GM19023 (cell line): ENCODE data around the gene GIT1.

ENCODE experiments used
- ATAC-seq: cut with Tn5 transposase; IDR thresholded peaks from one replicate; pipeline ENCODE4 v1.9.1; 2021; ENCODE audit warnings: mild to moderate bottlenecking, moderate library complexity; ENCODE audit not compliant: unreplicated experiment

Gene GIT1

GRCh38 chr17:29593591-29594518 is 4.4 kb upstream of the GIT1 start:
- ATAC-seq = no peak

DNA sequence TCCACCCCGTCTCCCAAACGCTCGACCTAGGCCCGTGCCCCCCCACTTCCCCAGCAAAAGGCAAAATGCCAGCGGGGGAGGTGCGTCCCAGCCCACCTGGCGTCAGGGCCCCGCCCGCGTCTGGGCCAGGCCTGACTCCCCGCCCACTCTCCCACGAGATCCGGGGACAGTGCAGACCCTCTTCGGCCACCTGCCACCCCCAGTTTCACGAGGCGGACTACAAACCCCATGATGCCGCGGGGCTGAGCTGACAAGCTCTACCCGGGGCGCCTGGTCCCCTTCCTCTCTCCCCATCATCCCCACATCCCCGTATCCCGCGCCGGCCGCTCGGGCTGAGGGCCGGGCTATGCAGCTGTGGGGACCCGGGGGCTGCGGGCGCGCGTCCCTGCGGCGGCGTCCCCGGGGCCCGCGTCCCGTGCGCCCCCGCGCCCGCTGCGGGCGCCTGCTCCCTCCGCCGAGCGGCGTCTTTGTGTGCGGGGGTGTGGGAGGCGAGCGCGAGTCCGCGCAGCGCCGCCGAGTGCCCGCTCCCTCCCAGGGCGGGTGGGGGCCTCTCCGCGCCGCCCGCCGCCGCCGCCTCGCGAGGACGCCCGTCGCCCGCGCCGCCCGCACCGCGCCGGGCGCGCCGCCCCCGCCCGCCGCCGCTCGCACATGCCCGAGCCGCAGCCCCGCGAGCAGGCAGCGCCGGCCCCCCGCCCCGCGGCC is 3.6 kb upstream of the GIT1 start, which contains the start of gene ANKRD13B:
Gene ANKRD13B, plus strand, starts transcription at position 283 of the 702 bp plus-strand sequence. CDS start 490 bp downstream, outside the sequence.
- ATAC-seq = no peak

DNA sequence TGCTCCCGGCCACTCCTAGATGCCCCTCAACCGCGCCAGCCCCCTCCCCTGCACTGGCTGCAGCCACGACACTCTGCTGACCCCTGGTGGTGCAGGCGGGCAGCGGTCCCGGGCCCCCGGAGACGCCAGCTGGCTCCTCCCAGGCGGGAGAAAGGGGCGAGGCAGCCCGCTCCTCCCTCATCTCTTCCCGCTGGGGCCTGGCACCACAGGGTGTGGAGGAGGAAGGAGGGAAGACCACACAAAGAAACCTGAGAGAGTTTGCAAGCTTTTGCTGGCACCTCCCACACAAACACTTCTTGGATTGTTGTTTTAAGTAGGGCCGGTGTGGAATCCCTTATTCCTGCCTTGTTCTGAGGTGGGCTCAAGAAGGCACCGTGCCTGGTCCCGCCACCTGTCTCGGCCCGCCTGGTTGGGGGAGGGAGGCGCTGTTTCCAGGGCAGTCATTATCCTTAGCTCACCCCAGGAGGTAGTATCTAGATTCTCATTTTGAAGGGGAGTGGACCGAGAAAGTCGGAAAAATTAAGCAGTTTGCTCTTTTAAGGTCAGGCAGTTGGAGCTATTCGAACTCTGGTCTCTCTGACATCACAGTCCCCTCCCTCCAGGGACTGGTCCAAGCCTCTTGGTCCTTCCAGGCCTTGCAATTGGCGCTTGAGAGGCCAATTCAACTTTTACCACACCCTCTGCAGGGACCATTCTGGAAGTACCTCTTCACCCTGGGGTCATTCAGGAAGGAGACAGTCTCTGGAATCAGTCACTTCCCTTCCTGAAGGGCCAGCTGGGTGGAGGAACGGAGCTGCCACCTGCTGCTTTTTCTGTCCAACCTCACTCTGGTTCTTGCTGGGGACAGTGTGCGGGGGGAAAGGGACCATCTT is 2.5 kb upstream of the GIT1 start:
- no peak for ATAC-seq

DNA sequence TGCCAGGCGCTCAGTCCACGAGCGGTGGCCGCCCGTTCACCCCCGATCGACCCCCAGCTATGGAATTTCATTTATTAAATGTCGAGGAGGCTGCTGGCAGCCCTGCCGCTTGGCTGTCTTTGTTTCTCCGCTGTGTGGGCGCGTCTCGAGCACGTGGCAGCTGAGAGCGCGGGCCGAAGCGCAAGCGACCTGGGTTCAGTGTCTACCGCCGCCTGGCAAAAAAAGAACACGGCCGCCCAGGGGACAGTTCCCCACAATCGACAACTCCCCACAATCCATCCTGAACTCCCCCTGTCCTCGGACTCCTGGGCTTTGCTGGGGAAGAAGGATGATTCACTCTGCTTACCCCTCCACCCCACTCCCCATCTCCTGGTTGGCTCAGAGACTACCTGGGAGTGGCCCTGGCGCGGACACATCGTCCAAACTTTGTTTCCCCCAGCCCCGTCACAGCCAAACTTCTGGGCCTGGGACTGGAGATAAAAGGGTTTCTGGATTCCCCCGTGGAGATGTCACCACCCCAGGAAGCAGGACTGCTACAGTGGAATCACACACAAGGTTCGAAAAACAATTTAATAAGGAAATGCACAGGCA is 1.8 kb upstream of the GIT1 start:
- no peak for ATAC-seq

GRCh38 chr17:29590411-29591145 is 1.1 kb upstream of the GIT1 start:
- ATAC-seq = no peak

DNA sequence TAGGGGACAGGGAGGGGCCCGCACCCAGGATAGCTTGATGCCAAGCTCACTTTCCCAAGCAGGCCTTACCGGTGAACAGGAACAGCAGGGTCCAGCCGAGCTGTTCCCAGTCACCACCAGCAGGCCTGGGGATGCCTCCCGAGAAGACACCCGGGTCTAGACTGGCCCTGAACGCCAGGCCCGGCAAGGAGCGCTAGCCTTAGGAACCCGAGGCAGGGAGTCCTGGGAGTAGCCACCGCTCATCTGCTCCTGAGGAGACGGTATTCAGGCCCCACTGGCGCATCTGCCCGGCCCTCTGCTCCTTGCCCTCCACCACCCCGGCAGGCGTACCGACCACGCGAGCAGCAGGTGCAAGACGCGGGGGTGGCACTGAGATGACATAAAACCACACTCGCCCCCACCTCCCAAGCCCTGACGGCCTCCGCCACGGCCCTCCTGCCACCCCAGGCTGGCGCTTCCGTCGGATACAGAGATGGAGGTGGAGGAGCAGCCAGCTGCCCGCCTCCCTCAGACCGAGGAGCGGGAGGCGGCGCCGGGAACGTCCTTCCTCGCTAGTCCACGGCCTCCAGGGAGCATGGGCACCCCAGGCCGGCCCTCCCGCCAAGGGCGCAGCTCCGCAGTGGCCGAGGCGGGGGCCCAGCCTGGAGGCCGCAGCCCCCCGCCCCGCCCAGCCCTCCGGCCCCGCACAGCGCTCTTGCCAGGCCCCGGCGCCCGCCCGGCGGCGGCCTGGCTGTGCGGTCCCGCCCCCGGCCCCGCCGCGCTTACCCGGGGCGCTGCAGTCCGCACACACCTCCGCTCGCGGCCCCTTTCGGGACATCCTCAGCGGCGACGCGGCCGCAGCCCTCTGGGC is 661 bp downstream of the GIT1 start:
- peak; percentile 24 for ATAC-seq

GRCh38 chr17:29588017-29588561 is 1.4 kb downstream of the GIT1 start:
- no peak for ATAC-seq

DNA sequence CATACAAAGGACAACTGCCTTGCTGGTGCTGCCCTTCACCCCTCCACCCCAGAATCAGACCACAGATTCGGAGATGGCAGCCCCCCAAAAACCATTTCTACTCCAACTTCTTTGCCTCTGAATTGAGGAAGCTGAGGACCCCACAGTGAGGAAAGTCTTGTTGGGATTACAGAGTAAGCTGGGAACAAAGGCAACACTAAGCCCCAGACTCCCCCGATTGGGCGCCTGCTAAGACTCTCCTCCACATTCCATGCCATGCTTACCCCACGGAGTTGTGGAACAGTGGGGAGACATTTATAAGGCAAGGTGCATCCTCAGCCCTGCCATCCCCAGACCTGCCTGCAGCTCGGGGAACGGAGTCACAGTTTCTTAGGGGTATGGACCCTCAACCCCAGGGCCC is 1.9 kb downstream of the GIT1 start:
- ATAC-seq = no peak

DNA sequence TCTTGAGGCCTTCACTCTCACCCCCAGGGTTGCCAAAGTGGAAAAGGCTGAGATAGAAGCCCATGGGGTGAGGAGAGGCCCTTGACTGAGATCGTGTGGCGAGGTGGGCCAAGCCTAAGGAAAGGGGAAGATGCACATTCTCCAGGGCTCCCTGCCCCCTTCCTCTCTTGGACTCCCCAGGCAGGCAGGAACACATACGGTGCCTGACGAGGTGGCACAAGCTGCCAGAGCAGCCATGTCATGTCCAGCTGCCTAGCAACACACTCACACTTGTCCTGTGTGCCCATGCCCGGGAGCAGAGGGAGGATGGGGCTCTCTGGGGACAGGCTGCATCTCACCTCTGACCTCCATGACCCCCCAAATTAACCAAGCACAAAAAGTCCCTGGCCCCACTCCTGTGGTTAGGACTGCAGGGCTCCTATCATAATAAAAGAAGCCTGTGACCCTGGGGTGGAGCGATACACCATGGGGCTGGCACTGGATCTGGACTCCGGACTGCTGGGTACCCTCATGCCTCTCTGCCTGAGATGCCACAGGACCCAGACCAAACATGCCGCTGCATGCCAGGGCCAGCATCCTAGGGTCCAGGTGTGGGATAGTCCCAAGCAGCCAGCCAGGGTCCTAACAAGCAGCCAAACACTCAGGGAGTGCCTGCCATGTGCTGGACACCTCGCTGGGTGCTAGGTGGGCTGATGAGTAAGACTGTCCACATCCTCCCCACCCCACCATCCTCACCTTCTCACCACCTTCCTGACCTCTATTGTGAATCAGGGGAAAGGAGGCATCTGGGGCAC is 2.6 kb downstream of the GIT1 start:
- ATAC-seq = no peak

DNA sequence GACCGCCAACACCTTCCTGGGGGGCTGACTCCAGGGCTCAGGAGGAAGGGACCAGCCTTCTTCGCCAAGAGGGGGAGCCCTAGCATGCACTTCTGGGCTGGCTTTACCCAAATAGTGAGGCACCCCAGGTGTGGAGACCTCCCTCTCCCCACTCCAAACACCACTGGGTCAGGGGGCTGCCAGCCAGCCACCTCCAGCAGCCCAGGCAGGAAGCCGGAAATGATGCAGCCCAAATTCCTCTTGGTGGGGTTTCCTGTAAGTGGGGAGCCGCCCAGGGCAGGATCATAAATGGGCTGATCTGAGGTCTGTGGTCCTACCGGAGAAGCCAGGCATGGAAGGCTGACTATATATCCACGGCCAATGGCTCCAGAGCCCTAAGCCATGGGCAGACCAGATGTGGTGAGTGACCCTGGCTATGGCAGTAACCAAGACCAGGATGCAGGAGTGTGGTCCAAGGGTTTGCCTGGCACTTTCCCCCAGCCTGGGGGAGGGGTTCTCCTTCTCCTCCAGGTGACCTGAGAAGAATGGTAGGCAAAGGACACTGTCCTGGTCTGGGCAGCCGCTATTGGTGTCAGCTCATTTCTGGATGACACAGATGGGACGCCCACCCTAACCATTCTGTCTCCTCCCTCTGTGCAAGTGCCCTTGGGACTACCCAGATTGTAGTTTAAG is 4.2 kb downstream of the GIT1 start:
- no peak for ATAC-seq

DNA sequence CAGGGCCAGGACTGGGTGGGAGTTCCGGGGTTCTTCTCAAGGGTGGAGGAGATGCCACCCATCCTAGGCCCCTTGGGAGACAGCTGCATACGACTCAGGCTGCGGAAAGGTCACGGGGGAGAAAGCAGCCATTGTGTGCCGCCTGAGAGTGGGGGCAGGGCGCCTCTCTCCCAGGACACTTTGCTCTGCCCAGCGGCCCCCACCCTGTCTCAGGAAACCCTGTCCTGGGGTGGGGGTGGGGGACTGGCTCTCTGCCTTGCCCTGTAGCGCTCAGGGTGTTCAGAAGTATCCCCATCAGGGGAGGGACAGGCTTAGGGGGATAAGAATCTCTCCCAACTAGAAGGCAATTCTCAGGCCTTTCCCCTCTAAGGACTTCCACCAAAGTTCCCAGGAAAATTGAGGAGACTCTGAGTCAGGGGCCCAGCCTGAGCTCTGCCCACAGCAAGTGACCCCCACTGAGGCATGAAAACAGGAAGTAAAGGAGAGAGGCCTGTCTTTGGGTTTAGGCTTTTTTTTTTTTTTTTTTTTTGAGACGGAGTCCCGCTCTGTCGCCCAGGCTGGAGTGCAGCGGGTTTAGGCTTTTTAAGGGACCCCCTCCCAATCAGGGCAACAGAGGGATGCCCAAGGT is 4.9 kb downstream of the GIT1 start:
- no peak for ATAC-seq

DNA sequence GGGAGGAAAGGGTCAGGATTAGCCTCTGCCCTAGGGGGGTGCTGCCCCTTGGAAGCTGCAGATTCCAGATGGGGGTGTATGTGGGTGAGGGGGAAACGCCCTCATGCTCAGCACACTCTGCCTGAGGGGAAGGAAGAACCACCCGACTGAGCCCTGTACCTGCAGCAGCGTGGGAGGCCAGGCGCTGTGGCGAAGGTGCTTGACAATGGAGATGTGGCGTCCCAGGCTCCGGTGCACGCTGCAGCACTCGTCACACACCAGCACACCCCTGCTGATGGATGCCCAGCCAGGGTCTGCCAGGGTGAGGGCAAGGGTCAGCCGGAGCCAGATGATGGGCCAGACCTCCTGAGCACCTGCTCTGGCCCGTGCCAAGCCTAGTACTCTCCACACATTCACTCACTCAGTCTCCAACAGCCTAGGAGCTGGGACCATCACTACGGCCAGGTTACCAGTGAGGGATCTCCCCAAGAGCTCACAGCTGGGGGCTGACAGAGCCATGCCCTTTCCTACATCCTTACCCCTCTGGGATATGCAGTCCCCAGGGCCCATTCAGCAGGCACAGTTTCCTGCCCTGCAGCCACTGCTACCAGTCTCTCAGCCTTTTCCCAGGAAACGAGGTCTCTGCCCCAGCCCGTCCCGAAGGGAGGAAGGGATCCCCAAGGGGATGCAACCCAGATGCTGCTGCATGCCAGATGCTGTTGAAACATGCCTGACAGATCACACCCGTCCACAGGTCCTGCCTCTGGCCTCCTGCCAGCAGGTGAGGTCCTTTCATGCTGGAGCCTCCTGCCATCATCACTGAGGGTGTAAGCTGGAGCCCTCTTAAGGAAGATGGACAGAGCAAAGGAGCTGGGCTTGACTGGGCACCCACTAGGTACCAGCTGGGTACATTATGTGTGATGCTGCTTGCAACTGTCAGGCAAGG is 5.9 kb downstream of the GIT1 start:
- no peak for ATAC-seq

DNA sequence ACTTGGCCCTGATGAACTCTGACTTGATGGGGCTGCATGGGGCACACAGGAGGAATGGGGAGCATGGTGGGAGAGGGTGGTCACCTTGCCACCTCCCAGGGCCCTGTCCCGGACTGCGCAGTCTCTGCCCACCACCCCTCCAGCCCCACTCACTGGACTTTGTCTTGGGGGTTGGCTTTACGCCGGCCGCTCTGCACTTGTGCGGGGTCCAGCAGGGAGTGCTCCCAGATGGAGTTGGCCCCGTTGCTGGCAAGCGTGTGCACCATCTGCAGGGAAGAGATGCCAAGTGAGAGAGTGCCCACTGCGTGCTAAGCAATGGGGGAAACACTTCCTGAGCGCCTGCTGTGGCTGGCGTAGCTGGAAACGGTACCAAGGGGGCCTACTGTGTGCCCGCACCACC is 6.7 kb downstream of the GIT1 start:
- no peak for ATAC-seq

DNA sequence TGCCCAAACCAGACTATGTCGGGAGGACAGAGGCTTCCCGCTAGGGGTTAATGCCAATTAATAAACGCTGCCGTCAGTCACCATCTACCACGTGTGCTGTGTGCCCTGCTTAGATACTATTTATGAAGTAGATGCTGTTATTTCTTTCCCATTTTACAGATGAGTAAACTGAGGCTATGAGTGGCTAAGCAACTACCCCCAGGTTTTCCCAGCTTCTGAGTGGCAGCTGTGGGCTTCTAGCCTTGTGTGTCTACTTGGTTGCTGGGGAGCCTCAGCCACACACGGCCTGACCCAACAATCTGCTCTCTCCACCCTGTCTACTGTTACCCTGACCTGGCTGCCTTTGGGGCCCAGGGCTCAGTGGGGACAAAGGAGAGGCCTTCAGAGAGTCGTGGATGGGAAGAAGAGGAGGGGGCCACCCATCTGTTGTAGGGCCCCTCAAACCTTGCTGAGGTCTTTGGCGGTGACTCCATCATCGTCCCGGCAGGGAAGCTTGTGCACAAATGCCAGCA is 7.1 kb downstream of the GIT1 start:
- no peak for ATAC-seq

- ATAC-seq = no peak
Measured at GRCh38 chr17:29581583-29582253, 7.7 kb downstream of the GIT1 start.
